ENCODE measurements around the gene RHBDL1.
A peak's percentile ranks its signal among the peaks of the same experiment; 100 is the strongest.

DNA sequence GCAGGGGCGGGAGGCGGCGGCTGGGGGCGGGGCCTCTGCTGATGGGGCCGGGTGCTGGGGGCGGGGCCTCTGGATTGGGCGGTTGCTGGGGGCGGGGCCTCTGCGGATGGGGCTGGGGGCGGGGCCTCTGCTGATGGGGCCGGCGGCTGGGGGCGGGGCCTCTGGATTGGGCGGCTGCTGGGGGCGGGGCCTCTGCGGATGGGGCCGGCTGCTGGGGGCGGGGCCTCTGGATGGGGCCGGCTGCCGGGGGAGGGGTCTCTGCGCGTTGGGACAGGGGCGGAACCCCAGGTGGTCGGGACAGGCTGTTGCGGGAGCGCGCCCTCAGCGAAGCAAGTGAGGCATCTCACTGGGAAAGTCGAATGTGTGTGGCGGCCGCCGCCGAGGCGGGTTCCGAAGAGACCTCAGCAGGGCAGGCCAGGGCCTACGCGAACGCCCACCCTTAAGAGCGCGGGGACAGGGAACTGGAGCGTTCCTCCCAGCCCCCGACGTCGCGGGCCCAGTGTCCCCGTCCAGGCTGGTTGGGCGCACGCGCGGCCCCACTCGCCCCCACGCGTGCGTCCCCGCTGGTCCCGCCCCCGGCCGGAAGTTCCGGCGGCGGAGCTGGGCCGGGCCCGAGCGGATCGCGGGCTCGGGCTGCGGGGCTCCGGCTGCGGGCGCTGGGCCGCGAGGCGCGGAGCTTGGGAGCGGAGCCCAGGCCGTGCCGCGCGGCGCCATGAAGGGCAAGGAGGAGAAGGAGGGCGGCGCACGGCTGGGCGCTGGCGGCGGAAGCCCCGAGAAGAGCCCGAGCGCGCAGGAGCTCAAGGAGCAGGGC is 4.5 kb downstream of the RHBDL1 start, which contains the start of gene STUB1:
- TF ChIP-seq, protein P1, sequence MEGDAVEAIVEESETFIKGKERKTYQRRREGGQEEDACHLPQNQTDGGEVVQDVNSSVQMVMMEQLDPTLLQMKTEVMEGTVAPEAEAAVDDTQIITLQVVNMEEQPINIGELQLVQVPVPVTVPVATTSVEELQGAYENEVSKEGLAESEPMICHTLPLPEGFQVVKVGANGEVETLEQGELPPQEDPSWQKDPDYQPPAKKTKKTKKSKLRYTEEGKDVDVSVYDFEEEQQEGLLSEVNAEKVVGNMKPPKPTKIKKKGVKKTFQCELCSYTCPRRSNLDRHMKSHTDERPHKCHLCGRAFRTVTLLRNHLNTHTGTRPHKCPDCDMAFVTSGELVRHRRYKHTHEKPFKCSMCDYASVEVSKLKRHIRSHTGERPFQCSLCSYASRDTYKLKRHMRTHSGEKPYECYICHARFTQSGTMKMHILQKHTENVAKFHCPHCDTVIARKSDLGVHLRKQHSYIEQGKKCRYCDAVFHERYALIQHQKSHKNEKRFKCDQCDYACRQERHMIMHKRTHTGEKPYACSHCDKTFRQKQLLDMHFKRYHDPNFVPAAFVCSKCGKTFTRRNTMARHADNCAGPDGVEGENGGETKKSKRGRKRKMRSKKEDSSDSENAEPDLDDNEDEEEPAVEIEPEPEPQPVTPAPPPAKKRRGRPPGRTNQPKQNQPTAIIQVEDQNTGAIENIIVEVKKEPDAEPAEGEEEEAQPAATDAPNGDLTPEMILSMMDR (IDR thresholded peaks at IDR 0.05): peak in 1 of 4 experiments; percentile 7
- TF ChIP-seq POLR2AphosphoS5 (IDR thresholded peaks at IDR 0.05) (no peak), POLR2A (IDR thresholded peaks at IDR 0.05) (peak; percentile 82 to 93), EP300 (IDR thresholded peaks at IDR 0.05) (no peak)
